Epidermal melanocyte (primary cell): Measurements from ENCODE around the gene JAZF1.
"Not testable (repeated sequence)": the region's sequence is repeated elsewhere in the genome, so short reads cannot be mapped to it uniquely, and the experiment has no call there.

ENCODE experiments used
- DNase-seq: peaks from one replicate; pipeline ENCODE4 v3.0.0; 2011; ENCODE audit warnings: low spot score; ENCODE audit not compliant: insufficient read length

Gene JAZF1

DNA sequence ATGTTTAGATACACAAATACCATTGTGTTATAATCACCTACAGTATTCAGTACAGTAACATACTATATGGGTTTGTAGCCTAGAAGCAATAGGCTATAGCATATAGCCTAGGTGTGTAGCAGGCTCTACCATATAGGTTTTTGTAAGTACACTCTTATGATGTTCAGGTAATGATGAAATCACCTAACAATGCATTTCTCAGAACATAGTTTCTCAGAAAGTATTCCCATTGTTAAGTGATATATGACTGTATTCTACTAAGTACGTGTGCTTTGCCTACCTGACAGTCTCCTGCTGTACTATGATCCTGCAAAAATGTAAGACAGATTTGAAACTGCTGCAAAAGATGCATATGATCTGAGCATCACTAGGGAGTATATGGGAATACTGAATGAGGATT lies 137.9 kb downstream of the JAZF1 start:
- DNase-seq: no peak

- no peak for DNase-seq
Observed at GRCh38 chr7:28041508-28042314, 138.9 kb downstream of the JAZF1 start.

- no peak for DNase-seq
Observed at GRCh38 chr7:28038175-28038797, 142.3 kb downstream of the JAZF1 start.

DNA sequence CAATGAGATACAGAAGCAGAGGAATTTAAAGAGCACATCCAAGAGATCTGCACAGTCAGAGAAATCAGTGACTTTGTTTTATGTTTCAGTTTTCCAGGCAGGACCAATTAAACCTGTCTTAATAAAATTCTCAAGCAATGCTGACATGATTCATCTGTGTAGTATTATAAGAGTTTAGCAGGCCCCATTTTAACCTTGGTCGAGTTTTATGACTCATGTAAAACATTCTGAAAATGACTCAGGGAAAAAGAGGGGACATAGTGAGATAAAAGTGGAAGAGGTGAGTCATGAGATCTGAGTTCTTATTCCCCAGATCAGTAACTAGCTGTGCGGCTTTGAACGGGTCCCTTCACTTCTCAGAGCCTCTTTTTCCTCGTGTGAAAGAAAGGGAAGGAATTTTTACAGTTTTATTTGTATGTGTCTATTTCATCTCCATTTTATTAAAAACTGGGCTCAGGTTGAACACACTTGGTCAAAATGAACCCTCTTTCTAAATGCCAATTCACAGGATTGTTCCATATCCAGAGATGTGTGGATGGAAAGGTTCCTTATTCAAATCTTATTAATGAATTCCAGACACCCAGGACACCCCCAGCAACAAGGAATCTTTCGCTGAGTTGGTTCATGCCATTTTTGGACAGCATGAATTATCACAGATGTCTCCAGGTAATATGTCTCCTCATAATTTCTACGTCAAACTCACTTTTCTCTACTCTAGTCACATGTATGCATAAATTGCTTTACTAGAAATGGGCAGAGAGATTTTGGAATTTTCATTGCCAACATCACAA lies 143.2 kb downstream of the JAZF1 start:
- no peak for DNase-seq

DNA sequence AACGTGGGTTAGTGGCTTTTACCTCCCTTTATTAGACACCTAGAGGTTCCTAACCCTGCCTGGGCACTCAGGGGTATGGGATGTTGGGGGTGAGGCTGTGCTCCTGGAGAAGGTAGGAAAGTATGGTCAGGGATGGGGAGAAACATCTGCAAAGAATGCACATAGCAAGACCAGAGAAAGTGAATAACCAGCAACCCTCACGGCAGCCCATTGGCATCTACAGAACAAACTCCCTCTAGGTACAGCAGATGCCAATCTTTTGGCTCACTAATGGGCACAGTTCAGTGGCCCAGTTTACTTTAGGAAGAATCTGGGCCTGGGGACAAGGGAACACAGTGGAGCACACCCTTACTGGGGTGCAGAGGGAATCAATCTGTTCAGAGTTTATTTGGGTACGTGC lies 143.9 kb downstream of the JAZF1 start:
- no peak for DNase-seq

GRCh38 chr7:28033386-28033785 lies 147.2 kb downstream of the JAZF1 start:
- no peak for DNase-seq

- DNase-seq: no peak
Observed at GRCh38 chr7:28032738-28033380, 147.7 kb downstream of the JAZF1 start.

GRCh38 chr7:28029051-28029450 lies 151.5 kb downstream of the JAZF1 start:
- no peak for DNase-seq

DNA sequence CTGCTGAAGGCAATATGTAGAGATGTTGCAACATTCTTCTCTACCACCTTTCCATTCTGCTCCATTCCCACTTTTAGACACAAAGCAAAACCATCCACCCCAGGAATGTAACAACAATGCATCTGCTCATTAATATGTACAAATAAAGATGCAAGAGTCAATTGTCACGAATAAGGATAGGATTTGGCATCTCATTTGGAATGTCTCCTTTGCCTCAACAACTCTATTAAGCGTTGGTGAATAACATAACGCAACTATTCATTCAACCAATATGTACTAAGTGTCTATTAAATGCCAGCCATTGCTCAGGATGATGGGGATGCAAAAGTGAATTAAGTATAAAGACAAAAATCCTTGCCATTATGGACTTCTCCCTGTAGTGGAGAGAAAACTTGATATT lies 152.1 kb downstream of the JAZF1 start:
- DNase-seq: no peak

- DNase-seq: no peak
Observed at GRCh38 chr7:28026237-28026636, 154.4 kb downstream of the JAZF1 start.

- no peak for DNase-seq
Observed at GRCh38 chr7:28024786-28025334, 155.7 kb downstream of the JAZF1 start.

DNA sequence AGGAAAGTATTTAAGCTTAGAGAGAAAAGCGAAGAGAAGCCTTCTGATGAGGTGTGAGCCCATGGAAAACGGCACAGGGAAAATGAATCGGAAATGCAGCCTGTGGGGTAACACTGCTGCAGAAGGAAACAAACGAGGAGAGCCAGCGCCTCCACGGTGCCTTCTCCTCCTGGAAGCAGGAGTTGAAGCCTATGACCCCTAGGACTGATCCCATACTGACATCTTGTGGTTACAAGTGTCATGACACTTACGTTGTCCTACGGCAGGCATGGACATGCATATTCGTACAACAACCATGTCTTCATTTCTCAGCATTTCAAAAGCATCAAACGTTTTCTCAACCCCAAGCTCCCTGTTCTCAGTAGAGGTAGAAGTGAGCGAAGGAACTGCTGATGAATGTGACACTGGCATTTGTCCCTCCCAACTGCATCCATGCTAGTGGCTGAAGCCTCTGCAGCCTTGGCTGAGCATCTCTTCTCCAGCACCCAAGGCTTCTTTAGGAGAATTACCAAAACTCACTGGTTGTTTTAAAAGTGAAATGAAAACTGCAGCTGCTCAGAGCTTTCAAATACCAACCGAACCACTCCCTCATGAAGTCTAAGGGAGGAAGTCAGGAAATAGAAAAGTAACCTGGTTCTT lies 160.2 kb downstream of the JAZF1 start:
- peak; percentile 69 for DNase-seq

DNA sequence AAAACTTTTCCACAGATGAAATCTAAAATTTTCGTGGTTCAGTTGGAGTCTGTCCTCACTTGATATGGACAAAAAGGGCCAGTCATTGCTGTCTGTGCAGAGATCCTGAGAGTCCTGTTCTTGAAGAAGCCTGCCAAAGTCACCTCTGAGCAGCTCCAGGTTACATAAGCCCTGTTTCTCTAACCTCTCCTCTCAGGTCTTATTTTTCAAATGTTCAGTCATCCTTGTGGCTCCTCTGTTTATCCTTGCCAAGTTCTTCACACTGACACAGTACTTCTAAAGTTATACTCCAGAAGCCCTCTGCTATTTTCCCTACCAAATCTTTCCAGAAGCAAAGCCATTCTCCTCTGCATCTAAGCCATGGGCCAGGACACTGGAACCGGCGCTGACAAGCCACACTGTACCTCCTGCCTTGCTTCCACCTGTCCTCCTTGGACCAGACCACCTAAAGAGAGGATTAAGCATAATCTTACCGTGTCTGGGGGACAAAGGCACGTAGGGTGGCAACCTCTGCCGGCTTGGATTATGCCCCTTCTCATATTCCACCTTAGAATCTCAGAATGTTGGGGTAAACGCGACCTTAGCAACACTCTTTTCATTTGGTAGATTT lies 161.6 kb downstream of the JAZF1 start:
- no peak for DNase-seq

GRCh38 chr7:28018446-28018845 lies 162.1 kb downstream of the JAZF1 start:
- DNase-seq: no peak

DNA sequence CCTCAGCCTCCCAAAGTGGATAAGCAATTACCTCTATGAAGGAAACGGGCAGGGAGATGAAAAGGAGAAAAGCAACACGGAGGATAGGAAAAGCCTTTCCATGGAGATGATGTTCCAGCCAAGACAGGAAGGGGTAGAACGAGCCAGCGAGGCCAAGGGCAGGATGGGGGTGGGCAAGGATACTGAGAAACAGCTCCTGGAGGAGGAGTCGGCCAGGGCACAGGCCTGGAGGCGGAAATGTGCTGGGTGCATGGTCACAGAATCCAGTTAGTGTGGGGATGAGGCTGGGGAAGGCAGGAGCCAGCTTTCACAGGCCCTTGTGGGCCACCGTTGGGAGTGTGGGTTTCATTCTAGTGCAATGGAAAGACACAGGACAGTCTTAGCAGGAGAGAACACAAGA lies 162.6 kb downstream of the JAZF1 start:
- no peak for DNase-seq

DNA sequence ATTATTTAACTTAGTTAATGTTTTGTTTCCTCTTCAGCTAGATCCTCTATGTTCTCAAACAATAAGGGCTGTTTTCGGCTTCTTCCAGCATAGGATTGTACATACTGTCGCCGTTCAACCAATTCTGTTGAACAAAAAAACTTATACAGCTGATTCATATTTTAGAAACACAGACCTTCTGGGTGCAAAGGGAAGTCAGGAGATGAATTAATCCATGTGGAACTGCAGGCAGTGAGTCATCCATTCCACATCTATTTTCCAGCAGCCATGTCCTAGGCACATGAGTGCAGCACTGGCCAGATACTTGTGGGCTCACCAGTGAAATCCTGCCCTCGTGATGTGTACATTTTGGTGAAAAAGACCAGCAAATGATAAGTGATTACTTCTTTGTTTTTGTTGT lies 163.2 kb downstream of the JAZF1 start:
- no peak for DNase-seq

DNA sequence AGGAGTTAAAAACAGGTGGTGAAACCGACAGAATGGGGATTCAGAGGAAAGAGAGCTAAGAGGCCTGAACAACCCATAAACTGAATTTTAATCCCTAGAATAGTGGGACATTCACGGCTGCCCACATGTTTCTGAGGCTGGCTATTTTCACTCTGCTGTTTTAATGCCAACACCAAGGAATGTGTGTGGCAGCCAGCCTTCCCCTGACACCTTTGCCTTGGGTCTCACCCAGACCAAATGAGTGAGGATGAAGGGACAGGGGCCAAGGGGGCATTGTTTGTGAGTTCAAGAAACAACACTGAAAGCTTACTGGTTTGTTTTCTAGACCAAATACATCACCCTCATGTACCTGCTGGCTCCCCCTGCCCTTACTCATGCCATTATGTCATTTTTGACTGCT lies 164.3 kb downstream of the JAZF1 start:
- no peak for DNase-seq

GRCh38 chr7:28015169-28015568 lies 165.4 kb downstream of the JAZF1 start:
- no peak for DNase-seq

- DNase-seq: not testable (repeated sequence)
Observed at GRCh38 chr7:28014340-28014739, 166.3 kb downstream of the JAZF1 start.

DNA sequence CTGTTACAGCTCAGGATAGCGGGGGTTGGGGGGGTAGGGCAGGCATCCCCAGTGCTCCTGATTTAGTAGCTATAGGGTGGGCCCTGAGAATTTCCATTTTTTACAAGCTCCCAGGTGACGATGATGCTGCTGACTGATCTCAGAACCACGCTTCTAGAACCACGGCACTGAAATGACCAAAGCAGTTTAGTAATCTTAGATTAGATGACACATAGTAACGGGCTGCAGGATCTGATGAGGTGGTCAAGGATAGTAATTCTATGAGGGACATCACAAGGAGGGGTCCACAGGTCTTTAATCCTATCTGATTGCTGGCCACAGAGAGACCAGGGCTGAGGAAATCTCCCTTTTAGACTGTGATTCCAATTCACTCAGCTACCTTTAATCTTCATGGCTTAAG lies 167.2 kb downstream of the JAZF1 start:
- no peak for DNase-seq

- DNase-seq: no peak
Observed at GRCh38 chr7:28013019-28013418, 167.6 kb downstream of the JAZF1 start.
